HEK293 (cell line): ENCODE results near the gene MYH13.

Source experiments
- CTCF ChIA-PET: fragments of 350-600 bp; formaldehyde crosslinking; extraction: SDS; loops from one replicate; lab custom pipeline; 2021; ENCODE audit warnings: antibody characterized with exemption; lab: Yijun Ruan, JAX
- POLR2A ChIA-PET: fragments of 300-600 bp; formaldehyde crosslinking; extraction: SDS; loops from one replicate; lab custom pipeline; 2020; ENCODE audit warnings: antibody characterized with exemption, inconsistent platforms; lab: Yijun Ruan, JAX
- H3K27ac ChIP-seq: fragments of 200-500 bp; sonication (Bioruptor generic); 2 replicates; pipeline ENCODE4 v1.5.1; 2014; ENCODE audit warnings: low read depth, low read length, control low read depth, inconsistent platforms; ENCODE audit errors: extremely low read depth
- H3K36me3 ChIP-seq, 2 experiments: fragments of 200-500 bp in 1 of 2; sonication (Bioruptor generic) in 1 of 2; 1 replicate in 1 of 2; 2 replicates in 1 of 2; pipeline ENCODE4 v1.5.1; 2014 to 2017; ENCODE audit warnings: inconsistent platforms in 2 of 2, low read length in 2 of 2; ENCODE audit not compliant: control insufficient read depth in 2 of 2, insufficient read depth in 1 of 2
- H3K4me1 ChIP-seq: fragments of 200-500 bp; sonication (Bioruptor generic); 2 replicates; pipeline ENCODE4 v1.5.1; 2014; ENCODE audit warnings: mild to moderate bottlenecking, low read length, inconsistent platforms; ENCODE audit not compliant: control insufficient read depth, insufficient read depth
- H3K4me3 ChIP-seq: 2 replicates; pipeline ENCODE4 v1.5.1; 2011; ENCODE audit warnings: low read depth, mild to moderate bottlenecking, control low read depth, low read length, moderate library complexity
- H3K9me3 ChIP-seq: fragments of 200-500 bp; sonication (Bioruptor generic); 2 replicates; pipeline ENCODE4 v1.5.1; 2014; ENCODE audit warnings: low read depth, low read length, inconsistent platforms; ENCODE audit not compliant: control insufficient read depth, insufficient read depth
- KLF10 ChIP-seq: fragments of 450-650 bp; IDR thresholded peaks from 2 replicates; pipeline ENCODE4 v1.5.1; 2018; ENCODE audit warnings: missing biosample characterization, mild to moderate bottlenecking, missing genetic modification characterization
- SCRT2 ChIP-seq: fragments of 450-650 bp; formaldehyde crosslinking; IDR thresholded peaks from 2 replicates; pipeline ENCODE4 v1.5.1; 2016; ENCODE audit warnings: missing biosample characterization, missing genetic modification characterization
- SETDB1 ChIP-seq: IDR thresholded peaks from one replicate; pipeline ENCODE4 v1.6.1; 2017; ENCODE audit warnings: mild to moderate bottlenecking, low read length, moderate library complexity, mixed read lengths; ENCODE audit not compliant: insufficient read length
- ZBTB21 ChIP-seq: fragments of 450-650 bp; formaldehyde crosslinking; IDR thresholded peaks from 2 replicates; pipeline ENCODE4 v1.5.1; 2017; ENCODE audit warnings: missing biosample characterization, missing genetic modification characterization
- ZFHX2 ChIP-seq: fragments of 450-650 bp; formaldehyde crosslinking; conservative IDR thresholded peaks from 2 replicates; pipeline ENCODE4 v1.5.1; 2016; ENCODE audit warnings: missing biosample characterization, missing genetic modification characterization
- ZFP3 ChIP-seq: fragments of 450-650 bp; formaldehyde crosslinking; IDR thresholded peaks from 2 replicates; pipeline ENCODE4 v1.5.1; 2016; ENCODE audit warnings: low read depth, missing biosample characterization, missing genetic modification characterization
- ZNF366 ChIP-seq: fragments of 450-650 bp; formaldehyde crosslinking; conservative IDR thresholded peaks from 2 replicates; pipeline ENCODE4 v1.5.1; 2016; ENCODE audit warnings: missing biosample characterization, missing genetic modification characterization
- ZNF548 ChIP-seq: fragments of 450-650 bp; formaldehyde crosslinking; IDR thresholded peaks from 2 replicates; pipeline ENCODE4 v1.5.1; 2016; ENCODE audit warnings: missing biosample characterization, missing genetic modification characterization
- ZNF555 ChIP-seq: fragments of 450-650 bp; formaldehyde crosslinking; conservative IDR thresholded peaks from 2 replicates; pipeline ENCODE4 v1.5.1; 2017; ENCODE audit warnings: missing biosample characterization, mild to moderate bottlenecking, missing genetic modification characterization, inconsistent platforms
- ZNF654 ChIP-seq: fragments of 450-650 bp; formaldehyde crosslinking; IDR thresholded peaks from 2 replicates; pipeline ENCODE4 v1.5.1; 2016; ENCODE audit warnings: low read depth, missing biosample characterization, missing genetic modification characterization
- ZNF670 ChIP-seq: fragments of 450-650 bp; formaldehyde crosslinking; IDR thresholded peaks from 2 replicates; pipeline ENCODE4 v1.5.1; 2016; ENCODE audit warnings: missing biosample characterization, missing genetic modification characterization, low read depth
- ZNF837 ChIP-seq: fragments of 450-650 bp; formaldehyde crosslinking; IDR thresholded peaks from 2 replicates; pipeline ENCODE4 v1.5.1; 2016; ENCODE audit warnings: missing biosample characterization, missing genetic modification characterization
- TF ChIP-seq, protein P1 (sequence below): fragments of 450-650 bp; formaldehyde crosslinking; IDR thresholded peaks from 2 replicates; pipeline ENCODE4 v1.5.1; 2016; ENCODE audit warnings: missing biosample characterization, missing genetic modification characterization
- TF ChIP-seq, protein P2 (sequence below): fragments of 450-650 bp; formaldehyde crosslinking; IDR thresholded peaks from 2 replicates; pipeline ENCODE4; 2016; ENCODE audit warnings: missing biosample characterization, missing genetic modification characterization
- TF ChIP-seq, protein P3 (sequence below): fragments of 450-650 bp; formaldehyde crosslinking; IDR thresholded peaks from 2 replicates; pipeline ENCODE4 v1.5.1; 2016; ENCODE audit warnings: missing biosample characterization, missing genetic modification characterization, low read depth
- TF ChIP-seq, protein P4 (sequence below): fragments of 450-650 bp; formaldehyde crosslinking; conservative IDR thresholded peaks from 2 replicates; pipeline ENCODE4 v1.5.1; 2016; ENCODE audit warnings: low read depth, missing biosample characterization, missing genetic modification characterization
- TF ChIP-seq, protein P5 (sequence below): fragments of 450-650 bp; formaldehyde crosslinking; IDR thresholded peaks from 2 replicates; pipeline ENCODE4 v1.5.1; 2016; ENCODE audit warnings: missing biosample characterization, missing genetic modification characterization
- TF ChIP-seq, protein P6 (sequence below): fragments of 450-650 bp; formaldehyde crosslinking; IDR thresholded peaks from 2 replicates; pipeline ENCODE4 v1.5.1; 2017; ENCODE audit warnings: missing biosample characterization, missing genetic modification characterization

The MYH13 gene

DNA sequence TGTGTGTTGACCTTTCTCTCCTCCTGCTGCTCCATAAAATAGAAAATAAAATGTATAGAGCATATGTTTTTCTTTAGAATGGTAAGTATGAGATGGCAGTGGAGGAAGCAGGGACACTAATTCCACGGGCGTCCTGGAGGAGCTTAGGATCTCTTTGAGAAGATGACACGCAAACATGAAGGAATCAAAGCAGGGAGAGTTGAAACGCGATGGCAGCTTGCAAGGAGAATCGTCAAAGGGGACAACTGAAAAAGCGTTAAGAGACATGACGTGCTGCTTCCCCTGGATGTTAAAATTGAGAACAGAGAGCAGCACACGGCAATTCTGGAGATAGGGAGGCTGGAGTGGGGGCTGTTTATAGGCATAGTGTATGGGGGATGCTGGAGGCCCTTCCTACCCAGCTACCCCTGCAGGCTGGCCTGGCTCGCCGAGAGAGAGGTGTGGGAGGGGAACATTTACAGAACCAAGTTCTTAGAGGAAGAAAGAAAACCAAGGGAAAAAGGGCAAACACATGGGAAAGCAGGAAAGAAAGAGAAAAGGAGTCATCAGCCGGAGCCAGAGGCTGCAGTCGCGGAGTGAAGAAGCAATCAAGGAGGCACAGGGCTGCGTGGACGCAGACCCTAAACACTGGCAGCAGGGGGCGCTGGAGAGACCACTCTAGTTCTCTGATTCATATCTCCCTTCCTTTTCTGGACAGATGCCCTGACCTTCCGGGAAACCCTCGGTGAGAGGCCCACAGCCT is 55.8 kb downstream of the MYH13 start:
- Histone ChIP-seq H3K36me3 (no peaks in the 10 kb centered on the region), H3K4me1 (no peaks in the 10 kb centered on the region), H3K9me3 (no peaks in the 10 kb centered on the region), H3K4me3 (no peak overlapping the region), H3K27ac (no peak overlapping the region)
- POLR2A ChIA-PET, result no interaction called here
- TF ChIP-seq ZNF654 (tag by site-specific recombination) (peak; percentile 6; the same call in 1 of the 2 replicates), SETDB1 (no peak)
- CTCF ChIA-PET, result interaction anchor here (0.6 to 11.4 kb wide), 37 partner anchors 9 to 1264 kb away, joined by 3 to 164 read pairs (median 4); partner anchors contain the start of genes MYH4 and RCVRN

DNA sequence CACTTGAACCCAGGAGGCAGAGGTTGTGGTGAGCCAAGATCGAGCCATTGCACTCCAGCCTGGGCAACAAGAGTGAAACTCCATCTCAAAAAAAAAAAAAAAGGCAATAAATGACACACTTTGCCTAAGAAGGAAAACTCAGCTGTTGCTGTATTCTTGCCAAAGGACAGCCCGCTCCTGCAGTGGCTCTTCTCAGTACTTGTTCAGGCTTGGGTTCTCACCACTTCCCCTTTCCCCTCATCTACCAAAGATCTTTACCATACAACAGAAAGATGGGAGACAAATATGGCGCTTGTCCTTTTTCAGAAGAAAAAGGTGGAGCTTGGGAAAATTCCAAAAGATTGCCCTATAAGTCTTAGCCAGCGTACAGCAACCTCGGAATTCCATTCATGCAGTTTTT is 58.5 kb downstream of the MYH13 start:
- ChIA-PET CTCF (interaction anchor here (0.6 to 11.4 kb wide), 4 partner anchors 18 to 301 kb away, joined by 3 to 164 read pairs (median 6); no protein-coding TSS in a partner anchor), POLR2A (no interaction called here)
- Histone ChIP-seq H3K27ac (no peak overlapping the region), H3K4me1 (no peaks in the 10 kb centered on the region), H3K9me3 (no peaks in the 10 kb centered on the region), H3K36me3 (no peaks in the 10 kb centered on the region), H3K4me3 (no peak overlapping the region)
- TF ChIP-seq ZNF670 (tag by site-specific recombination) (no peak), ZFHX2 (tag by site-specific recombination) (no peak), KLF10 (tag by site-specific recombination) (no peak), SCRT2 (tag by site-specific recombination) (no peak), ZFP3 (tag by site-specific recombination) (no peak), ZNF837 (tag by site-specific recombination) (no peak), ZBTB21 (tag by site-specific recombination) (no peak), ZNF548 (no peak), ZNF555 (tag by site-specific recombination) (no peak), ZNF366 (no peak)
- TF ChIP-seq, protein P1, sequence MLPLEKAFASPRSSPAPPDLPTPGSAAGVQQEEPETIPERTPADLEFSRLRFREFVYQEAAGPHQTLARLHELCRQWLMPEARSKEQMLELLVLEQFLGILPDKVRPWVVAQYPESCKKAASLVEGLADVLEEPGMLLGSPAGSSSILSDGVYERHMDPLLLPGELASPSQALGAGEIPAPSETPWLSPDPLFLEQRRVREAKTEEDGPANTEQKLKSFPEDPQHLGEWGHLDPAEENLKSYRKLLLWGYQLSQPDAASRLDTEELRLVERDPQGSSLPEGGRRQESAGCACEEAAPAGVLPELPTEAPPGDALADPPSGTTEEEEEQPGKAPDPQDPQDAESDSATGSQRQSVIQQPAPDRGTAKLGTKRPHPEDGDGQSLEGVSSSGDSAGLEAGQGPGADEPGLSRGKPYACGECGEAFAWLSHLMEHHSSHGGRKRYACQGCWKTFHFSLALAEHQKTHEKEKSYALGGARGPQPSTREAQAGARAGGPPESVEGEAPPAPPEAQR (tag by site-specific recombination), result no peak
- TF ChIP-seq, protein P2, sequence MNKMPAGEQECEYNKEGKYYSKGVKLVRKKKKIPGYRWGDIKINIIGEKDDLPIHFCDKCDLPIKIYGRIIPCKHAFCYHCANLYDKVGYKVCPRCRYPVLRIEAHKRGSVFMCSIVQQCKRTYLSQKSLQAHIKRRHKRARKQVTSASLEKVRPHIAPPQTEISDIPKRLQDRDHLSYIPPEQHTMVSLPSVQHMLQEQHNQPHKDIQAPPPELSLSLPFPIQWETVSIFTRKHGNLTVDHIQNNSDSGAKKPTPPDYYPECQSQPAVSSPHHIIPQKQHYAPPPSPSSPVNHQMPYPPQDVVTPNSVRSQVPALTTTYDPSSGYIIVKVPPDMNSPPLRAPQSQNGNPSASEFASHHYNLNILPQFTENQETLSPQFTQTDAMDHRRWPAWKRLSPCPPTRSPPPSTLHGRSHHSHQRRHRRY (tag by site-specific recombination), result no peak
- TF ChIP-seq, protein P3, sequence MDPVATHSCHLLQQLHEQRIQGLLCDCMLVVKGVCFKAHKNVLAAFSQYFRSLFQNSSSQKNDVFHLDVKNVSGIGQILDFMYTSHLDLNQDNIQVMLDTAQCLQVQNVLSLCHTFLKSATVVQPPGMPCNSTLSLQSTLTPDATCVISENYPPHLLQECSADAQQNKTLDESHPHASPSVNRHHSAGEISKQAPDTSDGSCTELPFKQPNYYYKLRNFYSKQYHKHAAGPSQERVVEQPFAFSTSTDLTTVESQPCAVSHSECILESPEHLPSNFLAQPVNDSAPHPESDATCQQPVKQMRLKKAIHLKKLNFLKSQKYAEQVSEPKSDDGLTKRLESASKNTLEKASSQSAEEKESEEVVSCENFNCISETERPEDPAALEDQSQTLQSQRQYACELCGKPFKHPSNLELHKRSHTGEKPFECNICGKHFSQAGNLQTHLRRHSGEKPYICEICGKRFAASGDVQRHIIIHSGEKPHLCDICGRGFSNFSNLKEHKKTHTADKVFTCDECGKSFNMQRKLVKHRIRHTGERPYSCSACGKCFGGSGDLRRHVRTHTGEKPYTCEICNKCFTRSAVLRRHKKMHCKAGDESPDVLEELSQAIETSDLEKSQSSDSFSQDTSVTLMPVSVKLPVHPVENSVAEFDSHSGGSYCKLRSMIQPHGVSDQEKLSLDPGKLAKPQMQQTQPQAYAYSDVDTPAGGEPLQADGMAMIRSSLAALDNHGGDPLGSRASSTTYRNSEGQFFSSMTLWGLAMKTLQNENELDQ (tag by site-specific recombination), result no peak
- TF ChIP-seq, protein P4, sequence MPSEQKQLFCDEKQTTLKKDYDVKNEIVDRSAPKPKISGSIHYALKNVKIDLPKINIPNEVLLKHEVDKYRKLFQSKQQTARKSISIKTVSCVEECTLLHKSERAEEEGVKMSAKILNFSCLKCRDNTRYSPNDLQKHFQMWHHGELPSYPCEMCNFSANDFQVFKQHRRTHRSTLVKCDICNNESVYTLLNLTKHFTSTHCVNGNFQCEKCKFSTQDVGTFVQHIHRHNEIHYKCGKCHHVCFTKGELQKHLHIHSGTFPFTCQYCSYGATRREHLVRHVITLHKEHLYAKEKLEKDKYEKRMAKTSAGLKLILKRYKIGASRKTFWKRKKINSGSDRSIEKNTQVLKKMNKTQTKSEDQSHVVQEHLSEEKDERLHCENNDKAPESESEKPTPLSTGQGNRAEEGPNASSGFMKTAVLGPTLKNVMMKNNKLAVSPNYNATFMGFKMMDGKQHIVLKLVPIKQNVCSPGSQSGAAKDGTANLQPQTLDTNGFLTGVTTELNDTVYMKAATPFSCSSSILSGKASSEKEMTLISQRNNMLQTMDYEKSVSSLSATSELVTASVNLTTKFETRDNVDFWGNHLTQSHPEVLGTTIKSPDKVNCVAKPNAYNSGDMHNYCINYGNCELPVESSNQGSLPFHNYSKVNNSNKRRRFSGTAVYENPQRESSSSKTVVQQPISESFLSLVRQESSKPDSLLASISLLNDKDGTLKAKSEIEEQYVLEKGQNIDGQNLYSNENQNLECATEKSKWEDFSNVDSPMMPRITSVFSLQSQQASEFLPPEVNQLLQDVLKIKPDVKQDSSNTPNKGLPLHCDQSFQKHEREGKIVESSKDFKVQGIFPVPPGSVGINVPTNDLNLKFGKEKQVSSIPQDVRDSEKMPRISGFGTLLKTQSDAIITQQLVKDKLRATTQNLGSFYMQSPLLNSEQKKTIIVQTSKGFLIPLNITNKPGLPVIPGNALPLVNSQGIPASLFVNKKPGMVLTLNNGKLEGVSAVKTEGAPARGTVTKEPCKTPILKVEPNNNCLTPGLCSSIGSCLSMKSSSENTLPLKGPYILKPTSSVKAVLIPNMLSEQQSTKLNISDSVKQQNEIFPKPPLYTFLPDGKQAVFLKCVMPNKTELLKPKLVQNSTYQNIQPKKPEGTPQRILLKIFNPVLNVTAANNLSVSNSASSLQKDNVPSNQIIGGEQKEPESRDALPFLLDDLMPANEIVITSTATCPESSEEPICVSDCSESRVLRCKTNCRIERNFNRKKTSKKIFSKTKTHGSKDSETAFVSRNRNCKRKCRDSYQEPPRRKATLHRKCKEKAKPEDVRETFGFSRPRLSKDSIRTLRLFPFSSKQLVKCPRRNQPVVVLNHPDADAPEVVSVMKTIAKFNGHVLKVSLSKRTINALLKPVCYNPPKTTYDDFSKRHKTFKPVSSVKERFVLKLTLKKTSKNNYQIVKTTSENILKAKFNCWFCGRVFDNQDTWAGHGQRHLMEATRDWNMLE (tag by site-specific recombination), result no peak
- TF ChIP-seq, protein P5, sequence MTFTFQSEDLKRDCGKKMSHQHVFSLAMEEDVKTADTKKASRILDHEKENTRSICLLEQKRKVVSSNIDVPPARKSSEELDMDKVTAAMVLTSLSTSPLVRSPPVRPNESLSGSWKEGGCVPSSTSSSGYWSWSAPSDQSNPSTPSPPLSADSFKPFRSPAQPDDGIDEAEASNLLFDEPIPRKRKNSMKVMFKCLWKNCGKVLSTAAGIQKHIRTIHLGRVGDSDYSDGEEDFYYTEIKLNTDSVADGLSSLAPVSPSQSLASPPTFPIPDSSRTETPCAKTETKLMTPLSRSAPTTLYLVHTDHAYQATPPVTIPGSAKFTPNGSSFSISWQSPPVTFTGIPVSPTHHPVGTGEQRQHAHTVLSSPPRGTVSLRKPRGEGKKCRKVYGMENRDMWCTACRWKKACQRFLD (tag by site-specific recombination), result no peak
- TF ChIP-seq, protein P6, sequence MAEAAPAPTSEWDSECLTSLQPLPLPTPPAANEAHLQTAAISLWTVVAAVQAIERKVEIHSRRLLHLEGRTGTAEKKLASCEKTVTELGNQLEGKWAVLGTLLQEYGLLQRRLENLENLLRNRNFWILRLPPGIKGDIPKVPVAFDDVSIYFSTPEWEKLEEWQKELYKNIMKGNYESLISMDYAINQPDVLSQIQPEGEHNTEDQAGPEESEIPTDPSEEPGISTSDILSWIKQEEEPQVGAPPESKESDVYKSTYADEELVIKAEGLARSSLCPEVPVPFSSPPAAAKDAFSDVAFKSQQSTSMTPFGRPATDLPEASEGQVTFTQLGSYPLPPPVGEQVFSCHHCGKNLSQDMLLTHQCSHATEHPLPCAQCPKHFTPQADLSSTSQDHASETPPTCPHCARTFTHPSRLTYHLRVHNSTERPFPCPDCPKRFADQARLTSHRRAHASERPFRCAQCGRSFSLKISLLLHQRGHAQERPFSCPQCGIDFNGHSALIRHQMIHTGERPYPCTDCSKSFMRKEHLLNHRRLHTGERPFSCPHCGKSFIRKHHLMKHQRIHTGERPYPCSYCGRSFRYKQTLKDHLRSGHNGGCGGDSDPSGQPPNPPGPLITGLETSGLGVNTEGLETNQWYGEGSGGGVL, result no peak
